HUES48 (cell line): ENCODE data around the gene SART3.

ENCODE experiments used
- H3K27ac ChIP-seq: one replicate; pipeline ENCODE4 v1.7.0; 2013; ENCODE audit warnings: low read depth, low read length, inconsistent platforms
- H3K27me3 ChIP-seq: 2 replicates; pipeline ENCODE4 v1.6.1; 2013; ENCODE audit warnings: mild to moderate bottlenecking, low read length; ENCODE audit not compliant: control insufficient read depth, insufficient read depth
- H3K36me3 ChIP-seq: 2 replicates; pipeline ENCODE4 v1.6.1; 2013; ENCODE audit warnings: low read length; ENCODE audit not compliant: control insufficient read depth, insufficient read depth
- H3K4me1 ChIP-seq: 2 replicates; pipeline ENCODE4 v1.6.1; 2013; ENCODE audit warnings: mild to moderate bottlenecking, low read length; ENCODE audit not compliant: control insufficient read depth, insufficient read depth
- H3K4me3 ChIP-seq: 2 replicates; pipeline ENCODE4 v1.5.1; 2013; ENCODE audit warnings: mild to moderate bottlenecking, low read depth, low read length
- H3K9ac ChIP-seq: 2 replicates; pipeline ENCODE4 v1.6.1; 2013; ENCODE audit warnings: mild to moderate bottlenecking, low read depth, low read length, moderate library complexity
- H3K9me3 ChIP-seq: 2 replicates; pipeline ENCODE4 v1.6.1; 2013; ENCODE audit warnings: low read length; ENCODE audit not compliant: control insufficient read depth, insufficient read depth

Gene SART3

GRCh38 chr12:108567406-108568337 lies 6.7 kb upstream of the SART3 start:
- Histone ChIP-seq H3K27me3 (no peaks in the 10 kb centered on the region), H3K9ac (no peak overlapping the region), H3K27ac (no peak overlapping the region), H3K9me3 (no peaks in the 10 kb centered on the region), H3K36me3 (peaks cover 60% of the 10 kb centered on the region), H3K4me1 (no peaks in the 10 kb centered on the region), H3K4me3 (no peak overlapping the region)

- H3K9me3 ChIP-seq, result no peaks in the 10 kb centered on the region
- H3K36me3 ChIP-seq, result peaks cover 60% of the 10 kb centered on the region
- no peak overlapping the region for H3K27ac ChIP-seq
- H3K4me3 ChIP-seq, result no peak overlapping the region
- H3K27me3 ChIP-seq, result no peaks in the 10 kb centered on the region
- no peaks in the 10 kb centered on the region for H3K4me1 ChIP-seq
- no peak overlapping the region for H3K9ac ChIP-seq
Measured at GRCh38 chr12:108566452-108566851, 5.5 kb upstream of the SART3 start.

GRCh38 chr12:108565976-108566375 lies 5.0 kb upstream of the SART3 start:
- Histone ChIP-seq H3K4me3 (no peak overlapping the region), H3K4me1 (no peaks in the 10 kb centered on the region), H3K27ac (no peak overlapping the region), H3K36me3 (peaks cover 60% of the 10 kb centered on the region), H3K9ac (no peak overlapping the region), H3K27me3 (no peaks in the 10 kb centered on the region), H3K9me3 (no peaks in the 10 kb centered on the region)

- Histone ChIP-seq H3K4me1 (no peaks in the 10 kb centered on the region), H3K27me3 (no peaks in the 10 kb centered on the region), H3K9ac (no peak overlapping the region), H3K4me3 (no peak overlapping the region), H3K36me3 (peaks cover 60% of the 10 kb centered on the region), H3K27ac (no peak overlapping the region), H3K9me3 (no peaks in the 10 kb centered on the region)
Measured at GRCh38 chr12:108565146-108565545, 4.2 kb upstream of the SART3 start.

- no peak overlapping the region for H3K9ac ChIP-seq
- no peak overlapping the region for H3K27ac ChIP-seq
- H3K9me3 ChIP-seq, result no peaks in the 10 kb centered on the region
- H3K4me3 ChIP-seq, result no peak overlapping the region
- peaks cover 3% of the 10 kb centered on the region; the same call in 1 of the 2 replicates for H3K4me1 ChIP-seq
- peaks cover 59% of the 10 kb centered on the region for H3K36me3 ChIP-seq
- H3K27me3 ChIP-seq, result no peaks in the 10 kb centered on the region
Measured at GRCh38 chr12:108564724-108565123, 3.8 kb upstream of the SART3 start.

- peaks cover 54% of the 10 kb centered on the region for H3K36me3 ChIP-seq
- H3K9me3 ChIP-seq, result no peaks in the 10 kb centered on the region
- H3K9ac ChIP-seq, result no peak overlapping the region
- H3K4me3 ChIP-seq, result peak overlapping the region; percentile 99
- H3K27ac ChIP-seq, result no peak overlapping the region
- peaks cover 8% of the 10 kb centered on the region for H3K4me1 ChIP-seq
- H3K27me3 ChIP-seq, result no peaks in the 10 kb centered on the region
Measured at GRCh38 chr12:108563804-108564151, 2.8 kb upstream of the SART3 start.

- Histone ChIP-seq H3K4me1 (peaks cover 8% of the 10 kb centered on the region), H3K36me3 (peaks cover 51% of the 10 kb centered on the region), H3K9me3 (no peaks in the 10 kb centered on the region), H3K9ac (peak overlapping the region; percentile 85), H3K4me3 (peak overlapping the region; percentile 99), H3K27ac (peak overlapping the region; percentile 76), H3K27me3 (no peaks in the 10 kb centered on the region)
Measured at GRCh38 chr12:108563136-108563803, 2.3 kb upstream of the SART3 start.

GRCh38 chr12:108562348-108563135 lies 1.6 kb upstream of the SART3 start, which contains the start of gene ISCU:
TSS of gene ISCU (plus strand) at chr12:108562596. CDS start at chr12:108562623, 27 bp downstream.
- peaks cover 50% of the 10 kb centered on the region for H3K36me3 ChIP-seq
- H3K4me3 ChIP-seq, result peak within 1 kb of the TSS; percentile 99
- H3K27ac ChIP-seq, result peak within 1 kb of the TSS; percentile 94
- H3K9me3 ChIP-seq, result no peaks in the 10 kb centered on the region
- H3K27me3 ChIP-seq, result no peaks in the 10 kb centered on the region
- H3K9ac ChIP-seq, result peak within 1 kb of the TSS; percentile 88
- H3K4me1 ChIP-seq, result peaks cover 8% of the 10 kb centered on the region

GRCh38 chr12:108561852-108562347 lies 927 bp upstream of the SART3 start:
- peak overlapping the region; percentile 94 for H3K27ac ChIP-seq
- peaks cover 46% of the 10 kb centered on the region for H3K36me3 ChIP-seq
- peaks cover 8% of the 10 kb centered on the region for H3K4me1 ChIP-seq
- H3K27me3 ChIP-seq, result no peaks in the 10 kb centered on the region
- H3K4me3 ChIP-seq, result peak overlapping the region; percentile 99
- peak overlapping the region; percentile 88 for H3K9ac ChIP-seq
- H3K9me3 ChIP-seq, result no peaks in the 10 kb centered on the region

GRCh38 chr12:108560321-108560721 lies 652 bp downstream of the SART3 start:
- Histone ChIP-seq H3K9me3 (no peaks in the 10 kb centered on the region), H3K4me1 (peaks cover 8% of the 10 kb centered on the region), H3K27me3 (no peaks in the 10 kb centered on the region), H3K4me3 (peak overlapping the region; percentile 99), H3K27ac (peak overlapping the region; percentile 94), H3K36me3 (peaks cover 41% of the 10 kb centered on the region), H3K9ac (peak overlapping the region; percentile 88)
